OCI-M2 (cell line): ENCODE measurements around the gene MICALL2.

Source experiments
- DNase-seq: peaks from one replicate; lab custom pipeline; 2025; ENCODE audit not compliant: unreplicated experiment; lab: John Stamatoyannopoulos, UW

MICALL2 gene

DNA sequence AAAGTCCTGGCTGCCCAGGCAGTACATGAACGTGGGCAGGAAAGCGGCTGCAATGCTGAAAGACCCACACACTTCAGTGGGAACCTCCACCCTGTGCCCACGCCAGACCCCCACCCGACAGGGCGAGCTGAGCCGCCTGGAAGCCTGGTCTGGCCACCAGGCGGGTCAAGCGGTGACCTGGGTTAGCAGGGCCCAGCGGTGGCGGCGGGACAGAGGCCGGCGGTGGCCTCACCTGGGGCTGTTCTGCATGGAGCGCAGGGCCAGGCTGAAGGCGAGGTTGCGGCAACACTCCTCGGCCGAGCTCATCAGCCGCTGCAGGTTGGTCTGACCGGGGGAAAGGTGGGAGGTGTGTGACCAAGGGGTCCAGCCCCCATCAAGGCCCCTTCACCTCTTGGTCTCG, 11.6 kb upstream of the MICALL2 start:
- no peak for DNase-seq

DNA sequence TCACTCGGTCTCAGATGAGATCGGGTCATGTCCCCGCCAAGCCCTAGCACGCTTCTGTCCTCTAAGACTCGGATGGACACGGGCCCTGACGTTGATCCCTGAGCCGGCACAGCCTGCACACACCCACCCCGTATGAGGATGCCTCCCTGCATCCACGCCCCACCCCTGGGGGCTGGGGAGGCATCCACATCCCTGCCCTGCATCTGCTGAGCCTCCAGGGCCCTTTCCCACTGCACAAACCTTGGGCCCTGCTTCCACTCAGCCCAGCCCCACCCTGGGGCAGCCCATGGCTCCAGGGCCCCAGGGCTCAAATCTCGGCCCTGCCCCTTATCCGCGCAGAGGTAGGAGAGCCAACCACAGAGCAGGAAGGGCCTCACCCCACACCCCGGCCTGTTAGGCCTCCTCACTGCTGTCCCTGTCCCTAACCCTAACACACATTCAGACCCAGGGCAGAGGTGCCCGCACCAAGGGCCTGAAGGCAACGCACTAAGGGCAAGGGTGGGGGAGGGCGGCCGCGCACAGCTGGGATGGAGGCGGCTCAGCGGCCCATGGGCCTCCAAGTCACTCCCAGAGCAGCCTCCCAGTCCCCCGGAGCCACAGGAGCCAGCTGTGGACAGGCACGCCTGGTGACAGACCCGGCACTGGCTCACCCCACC, 9.5 kb upstream of the MICALL2 start:
- no peak for DNase-seq

DNA sequence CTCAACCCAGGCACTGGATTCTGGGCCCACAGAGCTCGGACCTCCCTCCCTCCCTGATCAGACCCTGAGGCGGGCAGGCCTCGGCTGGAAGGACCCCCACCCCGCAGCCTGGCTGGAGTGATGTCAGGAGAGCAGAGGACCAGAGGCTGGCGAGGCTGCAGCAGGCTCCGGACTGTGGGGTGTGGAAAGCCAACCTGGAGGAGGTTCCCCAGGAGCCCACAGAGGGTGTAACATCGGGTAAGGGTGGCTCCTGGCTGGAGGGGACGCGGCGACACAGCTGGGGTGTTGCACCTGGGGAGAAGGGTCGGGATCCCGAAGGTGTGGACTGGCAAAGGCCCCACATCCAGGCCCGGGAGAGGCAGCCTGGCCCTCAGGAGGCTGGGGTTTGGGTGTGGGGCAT, 8.9 kb upstream of the MICALL2 start:
- no peak for DNase-seq

DNA sequence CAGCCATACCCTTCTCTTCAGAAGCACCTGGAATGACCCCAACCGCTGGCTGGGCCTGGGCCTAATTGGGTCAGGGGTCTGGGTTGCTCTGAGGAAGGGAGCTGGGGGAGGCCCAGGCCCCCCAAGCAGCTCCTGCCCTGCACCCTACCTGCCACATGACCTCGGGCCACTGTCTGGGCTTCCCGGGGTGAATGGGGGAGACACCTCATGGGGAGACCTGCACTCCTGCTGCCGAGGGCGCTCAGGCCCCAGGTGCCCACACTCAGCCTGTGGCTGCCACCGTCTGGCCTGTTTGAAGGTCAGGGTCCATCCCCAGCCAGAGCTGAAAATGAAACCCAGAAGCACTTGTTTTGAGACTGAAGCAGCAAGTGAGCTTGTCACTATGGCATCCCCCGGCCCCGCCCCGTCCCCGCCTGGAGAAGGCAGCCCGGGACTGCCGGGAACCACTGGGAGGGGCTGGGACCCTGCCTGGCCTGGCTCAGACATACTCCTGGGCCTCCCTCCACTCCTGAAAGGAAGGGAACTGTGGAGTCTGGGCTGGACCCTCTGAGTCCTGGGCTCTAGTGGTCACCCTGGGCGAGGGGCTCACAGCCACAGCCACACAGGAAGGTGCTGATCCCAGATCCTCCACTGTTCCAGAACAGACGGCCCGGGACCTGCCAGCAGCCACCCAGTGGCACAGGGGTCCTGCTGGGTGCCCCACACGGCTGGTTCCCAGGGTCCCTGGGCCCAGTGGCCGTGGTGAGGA, 7.4 kb upstream of the MICALL2 start:
- no peak for DNase-seq

DNA sequence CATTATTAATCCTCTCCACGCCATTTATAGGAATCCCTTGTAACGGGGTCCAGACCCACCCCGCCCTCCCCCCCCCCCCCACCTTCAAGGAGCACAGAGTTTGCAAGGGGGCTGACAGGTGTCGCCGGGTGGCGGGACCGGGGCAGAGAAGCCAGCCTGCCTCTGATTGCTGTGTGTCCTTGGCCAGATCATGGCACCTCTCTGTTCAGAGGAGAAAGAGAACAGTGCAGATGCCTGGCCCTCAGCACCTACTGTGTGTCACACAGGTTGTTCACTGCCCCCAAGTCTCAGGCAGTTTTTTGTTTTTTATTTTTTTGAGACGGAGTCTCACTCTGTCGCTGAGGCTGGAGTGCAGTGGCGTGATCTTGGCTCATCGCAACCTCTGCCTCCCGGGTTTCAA, 5.4 kb upstream of the MICALL2 start:
- no peak for DNase-seq

DNA sequence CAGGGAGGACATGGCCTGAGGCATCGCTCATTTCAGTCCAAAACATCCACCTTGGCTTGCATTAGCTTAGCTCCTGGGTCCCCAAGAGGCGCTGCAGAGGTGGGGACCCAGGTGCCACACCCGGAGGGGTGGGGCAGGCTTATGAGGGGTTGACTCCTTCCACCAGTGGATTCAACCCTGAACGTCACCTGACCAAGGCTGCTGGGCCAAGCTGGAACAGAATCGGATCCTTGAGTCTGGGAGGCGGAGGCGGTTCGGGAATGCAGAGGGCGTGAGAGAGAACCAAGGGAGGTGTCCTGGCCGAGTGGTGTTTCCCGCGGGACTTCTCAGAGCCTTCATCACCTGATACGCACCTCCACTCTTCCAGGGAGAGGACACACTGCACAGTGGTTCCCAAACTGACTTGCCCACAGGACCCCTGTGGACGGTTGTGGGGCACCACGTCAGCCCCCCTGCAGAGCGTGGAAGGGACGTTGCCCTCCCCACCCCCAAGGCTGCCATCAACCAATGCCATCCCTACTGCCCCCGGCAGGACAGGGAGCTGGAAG, 4.5 kb upstream of the MICALL2 start:
- no peak for DNase-seq

DNA sequence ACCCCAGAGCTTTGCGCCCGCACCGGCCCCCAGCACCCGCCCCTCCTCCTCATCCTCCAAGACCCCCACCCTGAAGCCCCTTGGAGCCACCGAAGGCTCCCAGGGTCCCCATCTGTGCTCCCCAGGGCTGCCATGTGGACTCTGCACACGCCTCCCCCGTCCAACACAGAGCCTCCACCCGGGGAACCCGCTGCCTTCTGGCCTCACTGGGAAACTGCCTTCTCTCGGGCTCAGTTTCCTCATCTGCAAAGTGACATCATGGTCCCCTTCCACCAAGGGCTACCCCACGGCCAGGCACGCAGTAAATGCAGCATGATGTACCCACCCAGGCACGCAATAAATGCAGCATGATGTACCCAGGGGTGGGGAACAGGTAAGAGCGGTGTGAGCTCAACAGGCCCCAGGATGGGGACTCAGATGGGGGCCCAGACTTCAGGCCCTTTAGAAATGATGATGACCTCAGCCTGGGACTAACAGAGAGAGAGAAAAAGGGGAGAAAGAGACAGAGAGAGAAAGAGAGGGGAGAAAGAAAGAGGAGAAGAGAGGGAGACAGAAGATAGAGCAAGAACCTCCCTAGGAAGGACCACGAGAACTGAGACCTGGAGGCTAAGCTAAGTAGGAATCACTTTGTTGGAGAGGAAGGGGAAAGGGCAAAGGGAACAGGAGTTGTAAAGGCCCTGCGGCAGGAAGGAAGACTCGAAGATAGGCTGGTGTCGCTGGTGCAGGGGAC, 2.5 kb upstream of the MICALL2 start:
- no peak for DNase-seq

DNA sequence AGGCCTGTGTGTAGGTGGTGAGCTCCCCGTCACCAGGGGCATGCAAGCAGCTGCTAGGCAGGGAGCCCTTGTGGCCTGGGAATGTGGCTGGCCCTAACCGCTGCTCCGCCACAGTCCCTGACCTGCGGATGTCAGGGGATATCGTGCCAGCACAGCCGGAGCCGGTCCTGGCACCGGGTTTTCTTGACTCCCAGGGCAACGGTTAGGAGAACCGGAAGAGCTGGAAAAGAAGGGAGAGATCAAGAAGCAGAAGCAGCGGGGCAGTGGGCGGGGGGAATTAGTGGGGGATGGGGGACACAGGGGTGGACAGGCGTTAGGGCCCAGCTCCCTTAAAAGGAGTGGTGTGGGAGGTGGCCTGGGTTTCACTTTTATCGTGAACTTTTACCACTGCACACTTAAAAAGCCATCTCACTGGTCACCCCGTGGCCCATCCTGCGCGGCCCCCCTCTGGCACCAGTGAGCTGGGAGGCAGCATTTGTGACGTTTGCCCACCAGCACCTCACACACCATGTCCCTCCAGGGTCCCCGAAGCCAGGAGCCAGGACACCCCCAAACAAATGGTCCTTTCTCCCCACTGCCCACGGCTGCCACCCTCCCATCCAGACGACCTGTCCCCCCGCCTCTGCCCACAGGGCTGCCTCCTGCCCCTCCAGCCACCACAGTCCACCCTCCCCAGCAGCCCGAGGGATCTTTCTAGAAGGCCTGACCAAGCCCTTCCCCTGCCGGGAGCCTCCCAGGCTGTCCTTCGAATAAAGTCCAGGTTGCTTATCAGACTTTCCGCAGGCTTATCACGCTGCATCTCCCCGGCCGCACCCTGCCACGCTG, 1.8 kb upstream of the MICALL2 start:
- DNase-seq: peak; percentile 49

DNA sequence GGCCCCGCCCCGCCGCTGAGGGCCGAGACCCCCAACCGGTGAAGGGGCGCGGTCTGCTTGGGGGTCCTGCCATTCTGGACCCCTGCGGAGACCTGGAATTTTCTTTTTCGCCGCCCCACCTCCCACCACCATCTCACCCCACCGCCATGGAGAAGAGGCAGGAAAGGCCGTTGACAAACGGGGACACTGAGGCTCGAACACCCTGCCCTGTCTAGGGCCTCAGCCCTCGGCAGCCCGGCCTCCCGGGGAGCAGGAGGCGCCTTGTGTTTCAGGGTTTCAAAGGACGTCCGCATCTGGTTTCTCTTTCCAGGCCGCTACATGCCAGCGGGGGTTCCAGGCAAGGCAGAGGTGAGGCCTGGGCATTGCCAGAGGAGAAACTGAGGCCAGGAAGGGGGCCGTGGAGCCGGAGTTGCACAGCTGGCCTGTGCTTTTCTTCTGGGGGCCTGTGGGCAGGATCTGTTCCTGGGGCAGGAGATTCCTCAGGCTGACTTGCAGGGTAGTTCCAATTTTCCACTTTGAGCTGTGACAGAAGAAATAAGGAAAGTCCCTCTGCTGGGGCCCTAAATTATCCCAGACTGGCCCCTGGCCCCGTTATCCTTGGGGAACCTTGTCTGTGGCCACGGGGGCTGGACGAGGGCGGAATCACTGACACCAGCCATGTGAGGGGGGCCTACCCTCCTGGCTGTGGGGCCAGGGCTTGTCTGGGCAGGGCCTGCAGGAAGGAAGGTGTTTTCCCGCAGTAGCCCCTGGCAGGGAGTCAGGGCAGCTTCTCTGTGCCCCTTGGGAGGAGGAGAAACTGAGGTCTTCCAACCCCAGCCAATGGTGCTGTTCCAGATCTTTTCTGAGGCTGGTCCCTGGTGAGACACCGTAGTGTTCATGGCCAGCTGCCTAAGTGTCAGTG, 900 bp upstream of the MICALL2 start:
- no peak for DNase-seq

DNA sequence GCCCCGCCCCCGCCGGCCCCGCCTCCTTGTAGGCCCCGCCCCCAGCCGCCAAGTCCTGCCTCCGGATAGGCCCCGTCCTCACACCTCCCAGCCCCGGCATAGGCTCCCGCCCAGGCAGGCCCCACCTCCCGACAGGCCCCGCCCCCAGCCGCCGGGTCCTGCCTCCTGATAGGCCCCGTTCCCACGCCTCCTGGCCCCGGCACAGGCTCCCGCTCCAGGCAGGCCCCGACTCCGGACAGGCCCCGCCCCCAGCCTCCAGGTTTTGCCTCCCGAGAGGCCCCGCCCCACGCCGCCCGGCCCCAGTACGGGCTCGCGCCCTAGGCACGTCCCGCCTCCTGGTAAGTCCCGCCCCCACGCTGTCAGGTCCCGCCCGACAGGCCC, 232 bp upstream of the MICALL2 start:
- peak; percentile 69 for DNase-seq

DNA sequence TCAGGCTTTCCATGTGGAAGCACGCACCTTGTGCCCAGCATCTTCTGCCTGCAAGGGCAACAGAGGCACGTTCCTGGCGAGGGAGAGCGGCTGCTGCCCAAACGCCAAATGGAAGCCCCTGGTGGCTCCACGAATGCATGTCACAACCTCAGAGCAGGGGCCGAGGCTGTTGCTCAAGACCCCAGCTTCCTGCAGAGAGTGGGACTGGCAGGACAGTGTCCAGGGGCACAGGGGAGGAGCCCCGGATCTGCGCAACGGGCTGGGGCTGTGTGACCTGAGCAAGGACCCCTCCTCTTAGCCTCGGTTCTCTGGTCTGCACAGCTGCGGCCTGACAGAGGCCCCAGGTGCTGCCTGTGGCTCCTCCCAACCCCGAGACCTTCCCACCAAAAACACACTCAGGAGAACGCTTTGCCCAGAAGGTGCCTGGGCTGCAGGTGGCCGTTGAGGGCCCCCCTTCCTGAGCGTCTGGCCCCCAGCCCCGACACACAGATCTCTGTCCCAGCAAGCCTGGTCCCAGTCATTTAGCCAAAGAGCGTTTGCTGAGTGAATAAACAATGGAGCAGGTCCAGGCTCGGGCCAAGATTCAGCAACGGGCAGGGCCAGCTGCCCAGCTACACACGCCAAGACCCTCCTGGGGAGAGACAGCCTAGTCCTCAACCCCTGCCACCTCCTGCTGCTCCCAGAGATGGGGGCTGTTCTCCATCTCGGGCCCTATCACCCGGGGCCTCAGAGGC, 1.2 kb downstream of the MICALL2 start:
- DNase-seq: no peak

DNA sequence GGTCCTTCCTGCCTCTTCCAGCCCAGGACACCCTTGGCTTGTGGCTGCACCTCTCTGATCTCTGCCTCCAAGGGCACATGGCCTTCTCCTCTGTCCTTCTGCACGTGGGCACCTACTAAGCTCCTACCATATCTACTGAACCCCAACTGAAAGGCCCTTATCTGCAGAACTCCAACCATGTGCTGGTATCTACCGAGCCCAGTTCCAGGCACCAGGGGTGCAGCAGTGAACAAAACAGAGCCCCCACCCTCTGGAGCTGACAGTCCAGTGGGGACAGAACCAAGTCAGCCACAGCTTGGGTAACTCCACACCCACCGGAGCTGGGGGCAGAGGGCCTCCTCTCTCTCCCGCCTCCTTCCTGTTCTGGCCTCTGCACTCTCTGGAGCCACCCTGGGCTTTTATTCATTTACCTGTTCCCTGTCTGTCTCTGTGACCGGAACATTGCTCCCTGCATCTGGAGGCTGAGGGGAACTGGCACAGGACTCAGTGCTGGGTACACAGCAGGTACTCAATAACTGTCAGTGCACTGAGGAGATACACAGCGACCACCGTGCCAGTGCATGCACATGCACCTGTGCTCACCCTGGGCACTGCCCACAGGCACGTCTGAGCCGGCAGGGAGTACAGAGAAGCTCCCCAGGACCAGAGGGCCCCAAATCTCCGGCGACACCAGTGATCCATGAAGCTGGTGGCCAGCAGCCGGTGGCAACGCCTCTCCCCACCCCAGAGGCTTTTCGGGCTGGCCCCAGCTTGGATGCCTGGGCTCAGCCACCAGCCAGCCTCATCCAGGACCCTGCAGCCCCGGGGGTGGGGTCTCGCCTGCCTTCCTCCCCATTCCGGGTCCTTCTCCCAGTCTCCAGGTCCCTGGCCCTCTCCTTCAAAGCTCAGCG, 2.0 kb downstream of the MICALL2 start:
- DNase-seq: no peak

DNA sequence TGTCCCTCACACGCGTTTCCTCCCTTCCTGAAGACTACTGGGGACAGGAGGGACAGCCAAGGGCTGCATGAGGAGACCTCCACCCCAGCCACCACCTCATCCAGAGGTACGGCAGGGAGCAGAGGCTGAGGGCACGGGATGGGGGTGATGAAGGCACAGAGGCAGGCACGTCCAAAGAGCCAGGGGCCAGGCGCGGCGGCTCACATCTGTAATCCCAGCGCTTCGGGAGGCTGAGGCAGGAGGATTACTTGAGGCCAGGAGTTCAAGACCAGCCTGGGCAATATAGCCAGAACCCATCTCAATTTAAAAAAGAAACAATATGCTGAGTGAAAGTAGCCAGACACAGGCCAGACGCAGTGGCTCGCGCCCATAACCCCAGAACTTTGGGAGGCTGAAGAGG, 3.3 kb downstream of the MICALL2 start:
- no peak for DNase-seq

DNA sequence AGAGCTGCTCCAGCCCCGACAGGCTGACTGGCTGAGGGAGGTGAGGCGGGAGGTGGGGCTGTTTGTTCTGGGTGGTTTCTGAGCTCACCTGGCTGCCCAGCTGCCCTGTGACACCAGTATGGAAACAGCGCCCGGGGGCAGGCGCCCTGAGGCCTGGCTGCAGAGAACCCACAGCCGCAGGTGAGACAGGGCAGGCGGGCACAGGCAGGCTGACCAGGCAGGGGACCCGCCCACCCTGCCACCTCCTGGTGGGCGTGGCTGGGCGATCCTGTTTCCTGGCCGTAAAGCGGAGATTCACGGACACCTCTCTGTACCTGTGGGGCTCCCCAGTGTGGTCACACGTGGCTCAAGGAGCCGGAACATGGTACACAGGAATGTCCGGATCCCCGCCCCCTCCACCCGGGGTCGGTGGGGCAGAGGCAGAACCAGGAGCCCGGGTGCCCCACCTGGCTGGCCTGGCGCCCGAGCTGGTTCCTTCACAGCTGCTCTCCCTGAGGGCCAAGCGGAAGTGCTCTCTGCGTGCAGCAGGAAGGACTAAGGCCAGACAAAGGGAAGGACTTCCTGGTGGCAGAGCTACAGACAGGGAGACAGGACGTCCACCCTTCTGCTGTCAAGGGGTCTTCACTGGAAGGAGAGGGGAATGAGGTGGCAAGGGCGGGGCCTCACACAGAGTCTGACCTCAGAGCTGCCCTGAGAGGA, 3.9 kb downstream of the MICALL2 start:
- DNase-seq: no peak

DNA sequence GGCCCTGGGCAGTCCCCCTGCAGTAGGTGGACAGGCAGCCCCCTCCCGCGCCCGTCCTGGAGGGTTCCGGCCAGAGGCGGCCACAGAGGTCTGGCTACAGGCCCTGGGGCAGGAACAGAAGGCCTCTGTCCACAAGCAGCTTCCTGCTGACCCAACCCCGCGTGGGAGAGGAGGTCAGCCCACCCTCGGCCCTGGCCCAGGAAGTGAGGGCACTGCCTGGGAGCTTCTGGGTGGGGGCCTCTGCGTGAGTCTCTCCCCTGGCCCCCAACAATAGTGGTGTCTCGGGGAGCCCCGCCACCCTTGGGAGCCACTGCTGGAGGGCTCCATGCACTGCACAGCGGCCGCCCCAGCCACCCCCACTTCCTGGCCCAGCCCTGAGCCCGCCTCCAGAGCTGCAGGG, 4.7 kb downstream of the MICALL2 start:
- DNase-seq: no peak

DNA sequence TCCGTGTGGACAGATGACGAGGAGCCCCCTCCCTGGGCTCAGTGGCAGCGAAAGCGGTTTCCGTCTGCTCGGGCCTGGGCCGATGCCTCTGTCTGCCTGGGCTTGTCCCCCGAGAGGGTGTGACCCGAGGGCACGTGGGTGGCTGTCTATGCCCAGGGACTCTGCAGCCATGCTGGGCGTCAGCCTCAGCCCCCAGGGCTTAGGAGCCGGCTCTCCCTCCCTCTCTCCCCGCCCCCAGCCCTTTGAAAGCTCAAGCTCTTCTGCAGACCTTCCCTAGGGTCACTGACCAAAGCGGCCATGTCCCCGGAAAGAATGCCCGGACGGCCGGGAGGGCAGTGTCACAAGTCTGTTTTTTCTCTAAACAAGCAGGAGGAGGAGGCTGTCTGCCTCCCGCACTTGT, 7.1 kb downstream of the MICALL2 start:
- no peak for DNase-seq

DNA sequence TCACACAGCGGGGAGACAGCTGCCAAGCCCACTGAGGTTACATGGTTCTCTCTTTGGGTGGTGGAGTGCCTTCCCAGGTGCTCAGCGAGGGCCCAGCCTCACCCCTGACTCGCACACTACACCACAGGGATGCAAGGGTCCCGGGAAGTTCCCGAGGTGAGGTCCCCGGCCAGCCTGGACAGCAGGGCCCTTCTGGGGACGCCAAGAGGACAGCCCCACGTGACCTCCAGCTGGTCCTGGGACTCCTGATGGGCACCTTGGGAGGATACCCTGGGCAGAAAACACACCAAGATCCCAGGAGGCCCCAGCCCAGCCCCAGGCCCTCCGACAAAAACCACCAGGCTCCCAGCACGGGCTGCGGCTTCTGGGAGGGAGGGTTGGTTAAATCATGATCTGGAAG, 8.3 kb downstream of the MICALL2 start:
- no peak for DNase-seq

DNA sequence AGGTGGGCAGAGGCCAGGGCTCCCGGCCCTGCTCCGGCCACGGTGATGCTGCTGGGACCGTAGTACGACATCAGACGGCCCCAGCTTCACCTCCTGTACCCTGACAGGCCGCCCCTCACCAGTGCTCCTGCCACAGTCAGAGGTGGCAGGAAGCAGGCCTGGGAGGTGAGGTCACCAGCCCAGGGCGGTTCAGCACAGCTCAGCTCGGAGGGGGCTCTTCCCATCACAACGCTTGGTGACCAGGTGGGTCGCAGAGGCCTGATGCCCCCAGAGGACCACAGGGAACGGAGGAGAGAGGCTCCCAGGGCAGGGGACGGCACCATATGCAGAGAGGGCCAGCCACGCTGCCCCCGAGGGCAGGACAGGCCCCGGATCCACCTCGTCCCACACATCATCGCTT, 8.8 kb downstream of the MICALL2 start:
- DNase-seq: no peak
